ENCODE results near the gene PTGR3. TPM values are rescaled to one million over a fixed set of nuclear protein-coding genes. Genes with fewer than 3 reads are reported as not detected.

Gene PTGR3
- total RNA-seq, 1 donor from 2014 or later: 6.6 TPM

DNA sequence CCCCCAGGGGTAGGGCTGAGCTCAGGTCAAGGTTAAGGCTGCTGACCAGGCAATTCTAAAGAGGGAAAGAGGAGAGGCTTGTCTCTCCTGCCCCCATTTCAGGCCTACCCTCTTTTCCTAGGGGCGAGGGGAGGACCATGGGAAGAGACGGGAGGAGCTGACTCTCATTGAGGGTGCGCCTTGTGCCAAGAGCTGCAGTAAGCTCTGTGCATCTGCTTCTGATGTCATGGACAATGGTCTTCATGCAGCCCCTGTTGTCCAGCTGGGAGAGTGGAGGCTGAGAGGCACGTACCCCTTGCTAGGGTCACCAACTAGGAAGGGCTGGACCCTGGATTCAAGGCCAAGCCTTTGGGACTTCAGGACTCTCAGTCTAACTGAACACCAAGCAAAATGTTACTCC, 45.2 kb downstream of the PTGR3 start:
- no peak for DNase-seq (ENCODE audit: low read depth)
- no peak overlapping the region for H3K4me3 ChIP-seq (ENCODE audit: low read depth, low read length)
- TF ChIP-seq, protein P1, sequence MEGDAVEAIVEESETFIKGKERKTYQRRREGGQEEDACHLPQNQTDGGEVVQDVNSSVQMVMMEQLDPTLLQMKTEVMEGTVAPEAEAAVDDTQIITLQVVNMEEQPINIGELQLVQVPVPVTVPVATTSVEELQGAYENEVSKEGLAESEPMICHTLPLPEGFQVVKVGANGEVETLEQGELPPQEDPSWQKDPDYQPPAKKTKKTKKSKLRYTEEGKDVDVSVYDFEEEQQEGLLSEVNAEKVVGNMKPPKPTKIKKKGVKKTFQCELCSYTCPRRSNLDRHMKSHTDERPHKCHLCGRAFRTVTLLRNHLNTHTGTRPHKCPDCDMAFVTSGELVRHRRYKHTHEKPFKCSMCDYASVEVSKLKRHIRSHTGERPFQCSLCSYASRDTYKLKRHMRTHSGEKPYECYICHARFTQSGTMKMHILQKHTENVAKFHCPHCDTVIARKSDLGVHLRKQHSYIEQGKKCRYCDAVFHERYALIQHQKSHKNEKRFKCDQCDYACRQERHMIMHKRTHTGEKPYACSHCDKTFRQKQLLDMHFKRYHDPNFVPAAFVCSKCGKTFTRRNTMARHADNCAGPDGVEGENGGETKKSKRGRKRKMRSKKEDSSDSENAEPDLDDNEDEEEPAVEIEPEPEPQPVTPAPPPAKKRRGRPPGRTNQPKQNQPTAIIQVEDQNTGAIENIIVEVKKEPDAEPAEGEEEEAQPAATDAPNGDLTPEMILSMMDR (IDR thresholded peaks at IDR 0.05; ENCODE audit: insufficient read depth, low read length, poor library complexity, severe bottlenecking): no peak
- H3K27me3 ChIP-seq (ENCODE audit: control insufficient read depth, insufficient read depth, low read length): no peaks in the 10 kb centered on the region
- no peaks in the 10 kb centered on the region for H3K36me3 ChIP-seq (ENCODE audit: control insufficient read depth, insufficient read depth, low read length)

DNA sequence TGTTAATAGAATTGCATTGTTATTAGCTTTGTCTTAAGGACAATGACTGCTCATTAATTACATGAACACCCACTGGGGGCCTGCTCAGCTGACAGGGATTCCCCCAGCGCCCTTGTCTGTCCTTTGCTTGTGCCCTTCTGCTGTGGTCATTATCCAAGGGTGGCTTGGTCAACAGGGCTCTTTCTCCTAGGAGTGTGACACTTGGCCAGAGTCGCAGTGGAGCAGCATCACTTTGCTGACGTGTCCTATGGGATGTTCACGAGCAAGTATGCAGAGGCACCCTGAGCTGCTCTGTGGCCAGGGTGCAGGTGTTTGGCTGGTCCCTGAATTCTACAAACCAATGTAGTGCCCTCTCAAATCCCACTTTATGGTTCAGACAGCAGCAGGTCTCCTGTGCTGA, 46.0 kb downstream of the PTGR3 start:
- no peaks in the 10 kb centered on the region for H3K27me3 ChIP-seq (ENCODE audit: control insufficient read depth, insufficient read depth, low read length)
- TF ChIP-seq, protein P1 (IDR thresholded peaks at IDR 0.05; ENCODE audit: insufficient read depth, low read length, poor library complexity, severe bottlenecking): no peak
- no peak overlapping the region for H3K4me3 ChIP-seq (ENCODE audit: low read depth, low read length)
- no peaks in the 10 kb centered on the region for H3K36me3 ChIP-seq (ENCODE audit: control insufficient read depth, insufficient read depth, low read length)
- DNase-seq (ENCODE audit: low read depth): no peak

DNA sequence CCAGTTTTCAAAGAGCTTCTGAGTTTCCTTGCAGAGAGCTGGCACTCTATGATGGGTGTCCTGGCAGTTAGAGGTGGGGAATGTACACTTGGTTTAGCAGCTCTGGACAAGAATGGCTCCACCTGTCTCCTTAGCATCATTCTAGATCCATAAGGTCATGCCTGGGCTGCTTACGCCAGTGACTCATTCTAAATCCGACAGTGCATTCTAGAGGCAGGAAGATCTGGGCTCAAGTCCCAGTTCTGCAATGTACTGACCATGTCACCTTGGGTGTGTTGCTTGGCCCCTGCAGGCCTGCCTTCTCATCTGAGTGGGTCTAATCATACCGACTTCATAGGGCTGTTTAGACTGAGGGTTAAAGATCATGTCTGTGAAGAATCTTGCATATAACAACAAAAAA, 46.5 kb downstream of the PTGR3 start:
- DNase-seq (ENCODE audit: low read depth): no peak
- TF ChIP-seq, protein P1 (IDR thresholded peaks at IDR 0.05; ENCODE audit: insufficient read depth, low read length, poor library complexity, severe bottlenecking): no peak
- H3K4me3 ChIP-seq (ENCODE audit: low read depth, low read length): no peak overlapping the region
- no peaks in the 10 kb centered on the region for H3K27me3 ChIP-seq (ENCODE audit: control insufficient read depth, insufficient read depth, low read length)
- no peaks in the 10 kb centered on the region for H3K36me3 ChIP-seq (ENCODE audit: control insufficient read depth, insufficient read depth, low read length)

DNA sequence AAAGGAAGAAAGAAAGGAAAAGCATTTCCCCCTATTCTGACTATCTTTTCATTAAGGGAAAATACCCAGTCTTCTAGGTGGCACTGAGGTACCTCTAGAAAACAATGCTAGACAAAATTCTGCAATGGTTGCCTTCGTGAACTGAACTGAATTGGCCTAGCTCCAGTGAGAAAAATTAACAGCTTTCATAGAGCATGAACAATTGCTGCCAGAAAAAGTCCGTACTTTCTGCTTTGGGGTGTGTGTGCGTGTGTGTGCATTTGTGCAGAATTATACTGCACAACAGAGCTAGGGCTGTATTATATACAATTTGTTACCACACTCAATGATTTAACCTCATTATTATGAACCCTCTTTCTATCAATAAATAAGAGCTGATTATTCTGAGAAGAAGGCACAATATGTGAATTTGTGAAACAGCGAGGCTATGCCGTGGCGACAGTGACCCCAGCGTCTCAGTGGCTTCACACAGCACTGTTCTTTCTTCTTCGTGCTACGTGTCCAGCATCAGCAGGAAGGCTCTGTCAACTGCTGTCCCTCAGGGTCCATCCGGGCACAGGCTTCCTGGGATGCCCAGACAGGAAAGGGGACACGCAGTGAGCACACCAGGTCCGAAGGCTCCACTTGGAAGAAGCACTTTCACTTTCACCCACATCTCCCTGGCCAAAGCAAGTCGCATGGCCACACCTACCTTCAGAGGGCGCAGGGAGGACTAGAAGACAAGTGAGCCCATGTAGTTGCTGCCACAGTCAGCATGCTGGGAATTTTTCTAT, 47.5 kb downstream of the PTGR3 start:
- H3K4me3 ChIP-seq (ENCODE audit: low read depth, low read length): no peak overlapping the region

DNA sequence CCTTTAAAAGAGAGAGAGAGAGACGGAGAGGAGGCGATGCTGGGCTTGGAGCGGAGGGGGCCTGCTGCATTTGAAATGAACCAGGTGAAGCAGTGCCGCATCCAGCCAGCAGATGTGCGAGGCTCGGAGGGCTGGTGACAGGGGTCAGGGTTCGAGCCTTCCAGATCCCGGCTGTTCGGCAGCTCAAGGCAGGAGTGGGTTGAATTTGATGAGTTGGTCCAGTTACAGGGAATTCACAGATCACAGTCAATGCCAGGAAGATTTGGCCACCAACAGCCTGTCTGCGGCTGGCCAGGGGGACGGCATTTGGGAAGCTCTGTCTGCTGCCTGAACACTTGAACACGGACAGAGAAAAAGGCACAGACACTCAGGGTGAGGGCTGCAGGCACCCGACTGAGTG, 48.6 kb downstream of the PTGR3 start:
- Histone ChIP-seq H3K4me3 (ENCODE audit: low read depth, low read length) (no peak overlapping the region), H3K36me3 (ENCODE audit: control insufficient read depth, insufficient read depth, low read length) (no peaks in the 10 kb centered on the region), H3K27me3 (ENCODE audit: control insufficient read depth, insufficient read depth, low read length) (no peaks in the 10 kb centered on the region)
- no peak for DNase-seq (ENCODE audit: low read depth)
- TF ChIP-seq, protein P1 (IDR thresholded peaks at IDR 0.05; ENCODE audit: insufficient read depth, low read length, poor library complexity, severe bottlenecking): no peak

More for the DNA sequence above, 47.5 kb downstream of the PTGR3 start:
- no peaks in the 10 kb centered on the region for H3K36me3 ChIP-seq (ENCODE audit: control insufficient read depth, insufficient read depth, low read length)
- no peak for DNase-seq (ENCODE audit: low read depth)
- TF ChIP-seq, protein P1 (IDR thresholded peaks at IDR 0.05; ENCODE audit: insufficient read depth, low read length, poor library complexity, severe bottlenecking): no peak
- H3K27me3 ChIP-seq (ENCODE audit: control insufficient read depth, insufficient read depth, low read length): no peaks in the 10 kb centered on the region
